Thyroid gland (tissue), 4 donors: ENCODE results near the gene NOS1AP. TPM values are rescaled to one million over a fixed set of nuclear protein-coding genes. Genes with fewer than 3 reads are reported as not detected.

ENCODE experiments used
- DNase-seq, 2 donors: peaks; one replicate each; pipeline ENCODE4 v3.0.0-alpha.2; 2019
- H3K27ac ChIP-seq, 3 donors: fragments of 200-600 bp; sonication (generic); 1 replicate in 2 of 3; 2 replicates in 1 of 3; pipeline ENCODE4 v1.5.1; 2016 to 2019; ENCODE audit warnings: mild to moderate bottlenecking in 1 of 3, moderate library complexity in 1 of 3
- H3K27me3 ChIP-seq: fragments of 200-600 bp; sonication (generic); one replicate; pipeline ENCODE4 v1.5.1; 2019
- H3K36me3 ChIP-seq, 2 donors: fragments of 200-600 bp; sonication (generic); one replicate each; pipeline ENCODE4 v1.5.1; 2016 to 2019
- H3K4me1 ChIP-seq, 2 donors: fragments of 200-600 bp; sonication (generic); one replicate each; pipeline ENCODE4 v1.5.1; 2017 to 2019
- H3K4me3 ChIP-seq, 3 donors: fragments of 200-600 bp; sonication (generic); replicated peaks in 1 of 3; 1 replicate in 2 of 3; 2 replicates in 1 of 3; pipeline ENCODE4 v1.5.1; 2016; ENCODE audit warnings: mild to moderate bottlenecking in 1 of 3
- H3K9me3 ChIP-seq: fragments of 200-600 bp; sonication (generic); one replicate; pipeline ENCODE4 v1.5.1; 2017
- POLR2A ChIP-seq, 2 donors: fragments of 450-650 bp; IDR thresholded peaks; one replicate each; pipeline ENCODE4 v1.6.1; 2017; ENCODE audit warnings: antibody characterized with exemption in 2 of 2, mild to moderate bottlenecking in 2 of 2, moderate library complexity in 1 of 2
- WGBS, 2 donors: methylation state at CpG; one replicate each; pipeline ENCODE4 v1.1.5; 2017; 5-methylcytosine and 5-hydroxymethylcytosine counted together
- intact Hi-C: fragments of 100-400 bp; cut with DNase I; formaldehyde crosslinking; loops from one replicate; pipeline ENCODE4 v1.15.1; 2023
- total RNA-seq, 4 donors: library from RNA; depleted of rRNA; stranded (reverse); fragments of >200 nt; gene quantifications; one replicate each; pipeline ENCODE4 v1.2.3, GENCODE V29; 2016
- TF ChIP-seq, protein P1 (sequence below), 6 experiments: fragments of 200-600 bp in 3 of 6; fragments of 450-650 bp in 3 of 6; sonication (generic) in 3 of 6; IDR thresholded peaks; one replicate each; pipeline ENCODE4 v1.5.1; 2016 to 2019; ENCODE audit warnings: antibody characterized with exemption in 6 of 6, mild to moderate bottlenecking in 2 of 6, inconsistent platforms in 1 of 6, moderate library complexity in 1 of 6

The NOS1AP gene
- total RNA-seq, 4 donors from 2014 or later: 0.40 to 2.2 (median 0.54) TPM

DNA sequence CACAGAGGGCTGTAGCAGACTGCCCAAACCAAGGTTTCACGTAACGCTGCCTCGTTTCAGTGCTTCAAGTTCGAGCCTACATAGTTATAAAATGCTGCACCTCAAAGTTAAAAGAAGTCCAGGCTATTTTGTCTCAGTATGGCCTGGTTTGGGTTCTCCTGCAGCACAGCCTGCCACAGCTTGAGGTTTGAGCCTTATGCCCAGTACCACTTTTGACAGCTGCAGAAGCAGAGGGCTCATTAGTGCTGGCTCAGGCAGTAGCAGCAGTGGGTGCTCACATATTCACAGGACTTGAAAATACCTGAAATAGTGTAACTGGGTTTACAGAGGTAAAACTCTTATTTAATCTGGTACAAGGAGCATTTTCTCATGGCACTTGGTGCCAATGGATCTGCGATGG, 291.9 kb downstream of the NOS1AP start:
- TF ChIP-seq POLR2A (IDR thresholded peaks at IDR 0.05): no peak
- TF ChIP-seq, protein P1, sequence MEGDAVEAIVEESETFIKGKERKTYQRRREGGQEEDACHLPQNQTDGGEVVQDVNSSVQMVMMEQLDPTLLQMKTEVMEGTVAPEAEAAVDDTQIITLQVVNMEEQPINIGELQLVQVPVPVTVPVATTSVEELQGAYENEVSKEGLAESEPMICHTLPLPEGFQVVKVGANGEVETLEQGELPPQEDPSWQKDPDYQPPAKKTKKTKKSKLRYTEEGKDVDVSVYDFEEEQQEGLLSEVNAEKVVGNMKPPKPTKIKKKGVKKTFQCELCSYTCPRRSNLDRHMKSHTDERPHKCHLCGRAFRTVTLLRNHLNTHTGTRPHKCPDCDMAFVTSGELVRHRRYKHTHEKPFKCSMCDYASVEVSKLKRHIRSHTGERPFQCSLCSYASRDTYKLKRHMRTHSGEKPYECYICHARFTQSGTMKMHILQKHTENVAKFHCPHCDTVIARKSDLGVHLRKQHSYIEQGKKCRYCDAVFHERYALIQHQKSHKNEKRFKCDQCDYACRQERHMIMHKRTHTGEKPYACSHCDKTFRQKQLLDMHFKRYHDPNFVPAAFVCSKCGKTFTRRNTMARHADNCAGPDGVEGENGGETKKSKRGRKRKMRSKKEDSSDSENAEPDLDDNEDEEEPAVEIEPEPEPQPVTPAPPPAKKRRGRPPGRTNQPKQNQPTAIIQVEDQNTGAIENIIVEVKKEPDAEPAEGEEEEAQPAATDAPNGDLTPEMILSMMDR (IDR thresholded peaks at IDR 0.05): no peak
- Histone ChIP-seq H3K9me3 (no peaks in the 10 kb centered on the region), H3K4me1 (no peaks in the 10 kb centered on the region), H3K27ac (no peak overlapping the region), H3K4me3 (no peak overlapping the region), H3K36me3 (no peaks in the 10 kb centered on the region), H3K27me3 (no peaks in the 10 kb centered on the region)
- WGBS, 2 donors: 83 to 87% methylated on average over 5 of the region's 5 CpGs
- intact Hi-C loops: no loop called here
- DNase-seq: no peak

DNA sequence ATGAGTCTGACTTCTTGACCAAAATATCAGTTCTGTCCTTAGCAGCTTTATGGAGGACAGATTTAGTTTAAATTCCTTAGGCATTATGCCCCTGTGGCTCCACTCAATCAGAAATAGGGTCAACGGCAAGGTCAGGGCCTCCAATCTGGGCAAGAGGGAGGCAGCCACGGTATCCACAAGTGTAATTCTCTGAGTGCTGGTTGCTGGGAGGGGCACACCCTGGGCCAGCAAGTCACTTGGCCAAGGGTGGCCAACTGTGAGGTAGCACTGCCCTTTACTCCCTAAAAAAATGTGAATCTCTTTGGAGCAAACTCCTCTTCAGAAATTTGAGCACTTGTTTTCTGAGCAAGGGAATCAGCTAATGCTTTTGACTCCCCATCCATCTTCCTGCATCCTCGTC, 294.3 kb downstream of the NOS1AP start:
- Histone ChIP-seq H3K27me3 (no peaks in the 10 kb centered on the region), H3K36me3 (no peaks in the 10 kb centered on the region), H3K4me1 (no peaks in the 10 kb centered on the region), H3K27ac (no peak overlapping the region), H3K4me3 (no peak overlapping the region), H3K9me3 (no peaks in the 10 kb centered on the region)
- WGBS, 2 donors: 82% methylated on average over 3 of the region's 3 CpGs
- no peak for DNase-seq
- TF ChIP-seq, protein P1 (IDR thresholded peaks at IDR 0.05): no peak
- TF ChIP-seq POLR2A (IDR thresholded peaks at IDR 0.05): no peak
- intact Hi-C loops: no loop called here

DNA sequence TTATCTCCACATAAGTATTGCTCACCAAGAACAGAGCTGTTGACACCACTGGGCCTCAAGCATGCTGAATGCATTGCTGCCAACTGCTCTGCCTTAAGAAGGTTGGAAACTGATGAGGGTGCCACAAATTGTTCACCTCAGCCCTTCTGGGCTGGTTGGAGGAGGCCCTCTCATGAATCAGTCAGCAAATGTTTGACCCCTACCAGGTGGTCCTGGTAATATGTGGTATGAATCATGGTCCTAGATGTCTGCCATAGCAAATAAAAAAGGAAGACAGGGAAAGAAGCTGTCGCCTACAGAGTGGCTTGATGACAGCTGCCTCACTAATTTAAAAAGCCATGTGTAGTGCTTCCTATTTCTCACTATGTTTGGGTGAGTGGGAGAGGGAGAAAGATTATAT, 295.0 kb downstream of the NOS1AP start:
- no peak for DNase-seq
- TF ChIP-seq, protein P1 (IDR thresholded peaks at IDR 0.05): no peak
- no peak for TF ChIP-seq POLR2A (IDR thresholded peaks at IDR 0.05)
- intact Hi-C loops: no loop called here
- WGBS, 2 donors: 96 to 100% methylated on average over 1 of the region's 1 CpG
- no peak overlapping the region for H3K27ac ChIP-seq
- no peaks in the 10 kb centered on the region for H3K4me1 ChIP-seq
- H3K27me3 ChIP-seq: no peaks in the 10 kb centered on the region
- H3K9me3 ChIP-seq: no peaks in the 10 kb centered on the region
- no peaks in the 10 kb centered on the region for H3K36me3 ChIP-seq
- H3K4me3 ChIP-seq: no peak overlapping the region

DNA sequence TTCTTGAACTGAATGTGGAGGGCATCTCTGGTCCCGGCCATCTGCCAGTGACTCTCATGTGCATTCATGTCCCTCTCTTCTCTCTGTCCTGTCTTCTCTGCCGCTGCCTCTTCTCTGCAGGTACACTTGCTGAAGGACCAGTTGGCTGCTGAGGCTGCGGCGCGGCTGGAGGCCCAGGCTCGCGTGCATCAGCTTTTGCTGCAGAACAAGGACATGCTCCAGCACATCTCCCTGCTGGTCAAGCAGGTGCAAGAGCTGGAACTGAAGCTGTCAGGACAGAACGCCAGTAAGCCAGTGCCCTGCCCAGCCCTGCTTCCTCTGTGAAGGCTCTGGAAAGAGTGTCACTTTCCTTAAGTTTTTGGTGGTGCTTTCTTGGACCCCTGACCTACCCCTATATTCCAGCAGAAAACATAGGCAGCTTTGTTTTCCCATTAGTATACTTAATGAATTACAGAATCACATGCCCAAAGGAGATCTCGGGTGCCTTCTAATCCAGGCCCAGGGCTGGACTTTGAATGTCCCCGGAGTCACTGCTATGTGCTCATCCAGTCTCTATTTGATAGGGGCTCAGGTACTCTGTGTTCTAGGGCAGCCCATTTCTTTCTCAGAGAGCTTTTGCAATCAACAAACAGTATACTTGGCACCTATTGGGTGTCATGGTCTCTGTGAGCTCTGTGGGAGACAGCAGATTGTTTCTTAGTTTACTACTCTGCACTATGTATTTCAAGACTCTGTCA, 296.0 kb downstream of the NOS1AP start:
- WGBS, 2 donors: 92 to 93% methylated on average over 10 of the region's 10 CpGs
- no peak for DNase-seq

GRCh38 chr1:162366149-162366548, 296.7 kb downstream of the NOS1AP start:
- Histone ChIP-seq H3K4me3 (no peak overlapping the region), H3K36me3 (no peaks in the 10 kb centered on the region), H3K9me3 (no peaks in the 10 kb centered on the region), H3K4me1 (no peaks in the 10 kb centered on the region), H3K27me3 (no peaks in the 10 kb centered on the region), H3K27ac (no peak overlapping the region)
- intact Hi-C loops: no loop called here
- TF ChIP-seq POLR2A (IDR thresholded peaks at IDR 0.05): no peak
- TF ChIP-seq, protein P1 (IDR thresholded peaks at IDR 0.05): no peak
- 69 to 73% methylated on average over 4 of the region's 4 CpGs for WGBS, 2 donors
- no peak for DNase-seq

More for the DNA sequence above, 296.0 kb downstream of the NOS1AP start:
- intact Hi-C loops: no loop called here
- no peak for TF ChIP-seq POLR2A (IDR thresholded peaks at IDR 0.05)
- TF ChIP-seq, protein P1 (IDR thresholded peaks at IDR 0.05): no peak
- no peaks in the 10 kb centered on the region for H3K27me3 ChIP-seq
- no peaks in the 10 kb centered on the region for H3K4me1 ChIP-seq
- no peaks in the 10 kb centered on the region for H3K9me3 ChIP-seq
- H3K27ac ChIP-seq: no peak overlapping the region
- H3K36me3 ChIP-seq: no peaks in the 10 kb centered on the region
- H3K4me3 ChIP-seq: no peak overlapping the region
